Gastroesophageal sphincter (tissue), 3 donors: ENCODE data around the gene OPTC.

ENCODE experiments used
- CTCF ChIP-seq, 4 experiments: fragments of 200-600 bp in 2 of 4; fragments of 450-650 bp in 2 of 4; sonication (generic) in 1 of 4; IDR thresholded peaks; one replicate each; pipeline ENCODE4 v1.5.1; 2017 to 2019; ENCODE audit warnings: antibody characterized with exemption in 4 of 4, mild to moderate bottlenecking in 2 of 4, moderate library complexity in 2 of 4
- POLR2A ChIP-seq, 2 donors: fragments of 450-650 bp; IDR thresholded peaks; one replicate each; pipeline ENCODE4 v1.6.1; 2017; ENCODE audit warnings: antibody characterized with exemption in 2 of 2, mild to moderate bottlenecking in 2 of 2, moderate library complexity in 1 of 2
- POLR2AphosphoS5 ChIP-seq: sonication (generic); formaldehyde crosslinking; IDR thresholded peaks from one replicate; pipeline ENCODE4 v1.6.1; 2017; ENCODE audit warnings: antibody characterized with exemption

GRCh38 chr1:203490607-203491006 is 3.3 kb upstream of the OPTC start:
- TF ChIP-seq CTCF (IDR thresholded peaks at IDR 0.05) (no peak), POLR2A (IDR thresholded peaks at IDR 0.05) (no peak), POLR2AphosphoS5 (no peak)
